Mammary epithelial cell (primary cell): ENCODE data around the gene RFX2.

Experiments
- CTCF ChIP-seq, 2 donors: IDR thresholded peaks in 1 of 2; conservative IDR thresholded peaks in 1 of 2; 2 replicates each; pipeline ENCODE4 v1.5.1; 2011 to 2012; ENCODE audit warnings: inconsistent platforms in 2 of 2, low read length in 2 of 2, mild to moderate bottlenecking in 2 of 2, control low read depth in 1 of 2, low read depth in 1 of 2; ENCODE audit not compliant: insufficient read depth in 1 of 2; ENCODE audit errors: extremely low read depth in 1 of 2
- EZH2 ChIP-seq: IDR thresholded peaks from 2 replicates; pipeline ENCODE4 v1.6.1; 2012; ENCODE audit warnings: low read length, inconsistent platforms, borderline replicate concordance

DNA sequence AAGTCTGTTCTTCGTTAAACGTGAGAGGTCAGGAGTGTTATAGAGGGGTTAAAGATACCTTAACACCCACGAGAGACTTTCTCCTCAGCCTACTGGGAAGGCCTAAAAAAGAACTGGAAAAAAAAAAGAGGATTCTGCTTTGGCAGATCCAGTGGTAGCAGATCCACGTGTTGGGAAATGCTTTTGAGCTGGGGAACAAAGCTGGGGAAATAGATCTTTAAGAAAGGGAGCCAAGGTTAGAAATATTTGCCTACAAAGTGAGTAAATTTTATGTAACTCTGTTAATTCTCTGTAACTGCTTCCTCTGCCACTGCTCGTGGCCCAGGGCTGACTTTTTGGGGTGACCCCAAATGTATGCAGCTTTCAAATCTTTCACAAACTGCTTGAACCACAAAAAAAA, 11.7 kb downstream of the RFX2 start:
- TF ChIP-seq CTCF (conservative IDR thresholded peaks at IDR 0.05 in 1 of 2, IDR thresholded peaks at IDR 0.05 in 1 of 2; ENCODE audit: extremely low read depth in 1 of 2, insufficient read depth in 1 of 2, low read depth in 1 of 2, low read length in 2 of 2): no peak
- TF ChIP-seq EZH2: no peak
